Measurements from ENCODE around the gene DGKB.

The DGKB gene

GRCh38 chr7:14817829-14818614 is 84.5 kb downstream of the DGKB start:
- H3K36me3 ChIP-seq (ENCODE audit: control insufficient read depth, insufficient read depth, low read length): no peaks in the 10 kb centered on the region
- no peaks in the 10 kb centered on the region for H3K27me3 ChIP-seq (ENCODE audit: control insufficient read depth, insufficient read depth, low read length)
- no peaks in the 10 kb centered on the region for H3K4me1 ChIP-seq (ENCODE audit: control insufficient read depth, insufficient read depth, low read length)
- no peak overlapping the region for H3K4me3 ChIP-seq (ENCODE audit: low read length)
- no peak overlapping the region for H3K9ac ChIP-seq (ENCODE audit: low read length)
- no peaks in the 10 kb centered on the region for H3K9me3 ChIP-seq (ENCODE audit: control insufficient read depth, low read length)

- no peaks in the 10 kb centered on the region for H3K36me3 ChIP-seq (ENCODE audit: control insufficient read depth, insufficient read depth, low read length)
- H3K4me3 ChIP-seq (ENCODE audit: low read length): no peak overlapping the region
- no peak overlapping the region for H3K9ac ChIP-seq (ENCODE audit: low read length)
- H3K27me3 ChIP-seq (ENCODE audit: control insufficient read depth, insufficient read depth, low read length): no peaks in the 10 kb centered on the region
- no peaks in the 10 kb centered on the region for H3K9me3 ChIP-seq (ENCODE audit: control insufficient read depth, low read length)
- H3K4me1 ChIP-seq (ENCODE audit: control insufficient read depth, insufficient read depth, low read length): no peaks in the 10 kb centered on the region
Measured at GRCh38 chr7:14807507-14807906, 95.0 kb downstream of the DGKB start.

GRCh38 chr7:14806891-14807290 is 95.7 kb downstream of the DGKB start:
- no peaks in the 10 kb centered on the region for H3K9me3 ChIP-seq (ENCODE audit: control insufficient read depth, low read length)
- H3K4me1 ChIP-seq (ENCODE audit: control insufficient read depth, insufficient read depth, low read length): no peaks in the 10 kb centered on the region
- no peaks in the 10 kb centered on the region for H3K36me3 ChIP-seq (ENCODE audit: control insufficient read depth, insufficient read depth, low read length)
- no peak overlapping the region for H3K4me3 ChIP-seq (ENCODE audit: low read length)
- no peaks in the 10 kb centered on the region for H3K27me3 ChIP-seq (ENCODE audit: control insufficient read depth, insufficient read depth, low read length)
- H3K9ac ChIP-seq (ENCODE audit: low read length): no peak overlapping the region

- Histone ChIP-seq H3K9me3 (ENCODE audit: control insufficient read depth, low read length) (no peaks in the 10 kb centered on the region), H3K9ac (ENCODE audit: low read length) (no peak overlapping the region), H3K4me1 (ENCODE audit: control insufficient read depth, insufficient read depth, low read length) (no peaks in the 10 kb centered on the region), H3K4me3 (ENCODE audit: low read length) (no peak overlapping the region), H3K36me3 (ENCODE audit: control insufficient read depth, insufficient read depth, low read length) (no peaks in the 10 kb centered on the region), H3K27me3 (ENCODE audit: control insufficient read depth, insufficient read depth, low read length) (no peaks in the 10 kb centered on the region)
Measured at GRCh38 chr7:14805105-14805719, 97.3 kb downstream of the DGKB start.

GRCh38 chr7:14800664-14801063 is 101.9 kb downstream of the DGKB start:
- no peaks in the 10 kb centered on the region for H3K36me3 ChIP-seq (ENCODE audit: control insufficient read depth, insufficient read depth, low read length)
- no peaks in the 10 kb centered on the region for H3K27me3 ChIP-seq (ENCODE audit: control insufficient read depth, insufficient read depth, low read length)
- no peak overlapping the region for H3K4me3 ChIP-seq (ENCODE audit: low read length)
- H3K4me1 ChIP-seq (ENCODE audit: control insufficient read depth, insufficient read depth, low read length): no peaks in the 10 kb centered on the region
- no peak overlapping the region for H3K9ac ChIP-seq (ENCODE audit: low read length)
- no peaks in the 10 kb centered on the region for H3K9me3 ChIP-seq (ENCODE audit: control insufficient read depth, low read length)

- no peak overlapping the region for H3K9ac ChIP-seq (ENCODE audit: low read length)
- H3K4me3 ChIP-seq (ENCODE audit: low read length): no peak overlapping the region
- H3K9me3 ChIP-seq (ENCODE audit: control insufficient read depth, low read length): no peaks in the 10 kb centered on the region
- no peaks in the 10 kb centered on the region for H3K4me1 ChIP-seq (ENCODE audit: control insufficient read depth, insufficient read depth, low read length)
- no peaks in the 10 kb centered on the region for H3K36me3 ChIP-seq (ENCODE audit: control insufficient read depth, insufficient read depth, low read length)
- H3K27me3 ChIP-seq (ENCODE audit: control insufficient read depth, insufficient read depth, low read length): no peaks in the 10 kb centered on the region
Measured at GRCh38 chr7:14793151-14793550, 109.4 kb downstream of the DGKB start.

- Histone ChIP-seq H3K9me3 (ENCODE audit: control insufficient read depth, low read length) (no peaks in the 10 kb centered on the region), H3K4me1 (ENCODE audit: control insufficient read depth, insufficient read depth, low read length) (no peaks in the 10 kb centered on the region), H3K4me3 (ENCODE audit: low read length) (no peak overlapping the region), H3K9ac (ENCODE audit: low read length) (no peak overlapping the region), H3K27me3 (ENCODE audit: control insufficient read depth, insufficient read depth, low read length) (no peaks in the 10 kb centered on the region), H3K36me3 (ENCODE audit: control insufficient read depth, insufficient read depth, low read length) (no peaks in the 10 kb centered on the region)
Measured at GRCh38 chr7:14787551-14787950, 115.0 kb downstream of the DGKB start.

- H3K36me3 ChIP-seq (ENCODE audit: control insufficient read depth, insufficient read depth, low read length): no peaks in the 10 kb centered on the region
- no peak overlapping the region for H3K4me3 ChIP-seq (ENCODE audit: low read length)
- no peaks in the 10 kb centered on the region for H3K27me3 ChIP-seq (ENCODE audit: control insufficient read depth, insufficient read depth, low read length)
- no peak overlapping the region for H3K9ac ChIP-seq (ENCODE audit: low read length)
- no peaks in the 10 kb centered on the region for H3K4me1 ChIP-seq (ENCODE audit: control insufficient read depth, insufficient read depth, low read length)
- H3K9me3 ChIP-seq (ENCODE audit: control insufficient read depth, low read length): no peaks in the 10 kb centered on the region
Measured at GRCh38 chr7:14786314-14786895, 116.1 kb downstream of the DGKB start.

GRCh38 chr7:14777806-14778205 is 124.7 kb downstream of the DGKB start:
- Histone ChIP-seq H3K4me3 (ENCODE audit: low read length) (no peak overlapping the region), H3K27me3 (ENCODE audit: control insufficient read depth, insufficient read depth, low read length) (no peaks in the 10 kb centered on the region), H3K9me3 (ENCODE audit: control insufficient read depth, low read length) (no peaks in the 10 kb centered on the region), H3K9ac (ENCODE audit: low read length) (no peak overlapping the region), H3K36me3 (ENCODE audit: control insufficient read depth, insufficient read depth, low read length) (no peaks in the 10 kb centered on the region), H3K4me1 (ENCODE audit: control insufficient read depth, insufficient read depth, low read length) (no peaks in the 10 kb centered on the region)

- Histone ChIP-seq H3K9me3 (ENCODE audit: control insufficient read depth, low read length) (no peaks in the 10 kb centered on the region), H3K27me3 (ENCODE audit: control insufficient read depth, insufficient read depth, low read length) (no peaks in the 10 kb centered on the region), H3K36me3 (ENCODE audit: control insufficient read depth, insufficient read depth, low read length) (no peaks in the 10 kb centered on the region), H3K4me1 (ENCODE audit: control insufficient read depth, insufficient read depth, low read length) (no peaks in the 10 kb centered on the region), H3K4me3 (ENCODE audit: low read length) (no peak overlapping the region), H3K9ac (ENCODE audit: low read length) (no peak overlapping the region)
Measured at GRCh38 chr7:14776266-14776665, 126.3 kb downstream of the DGKB start.

- H3K36me3 ChIP-seq (ENCODE audit: control insufficient read depth, insufficient read depth, low read length): no peaks in the 10 kb centered on the region
- no peaks in the 10 kb centered on the region for H3K9me3 ChIP-seq (ENCODE audit: control insufficient read depth, low read length)
- H3K4me3 ChIP-seq (ENCODE audit: low read length): no peak overlapping the region
- H3K9ac ChIP-seq (ENCODE audit: low read length): no peak overlapping the region
- H3K27me3 ChIP-seq (ENCODE audit: control insufficient read depth, insufficient read depth, low read length): no peaks in the 10 kb centered on the region
- no peaks in the 10 kb centered on the region for H3K4me1 ChIP-seq (ENCODE audit: control insufficient read depth, insufficient read depth, low read length)
Measured at GRCh38 chr7:14773729-14774271, 128.8 kb downstream of the DGKB start.

GRCh38 chr7:14770614-14771013 is 131.9 kb downstream of the DGKB start:
- H3K27me3 ChIP-seq (ENCODE audit: control insufficient read depth, insufficient read depth, low read length): no peaks in the 10 kb centered on the region
- H3K4me3 ChIP-seq (ENCODE audit: low read length): no peak overlapping the region
- H3K9me3 ChIP-seq (ENCODE audit: control insufficient read depth, low read length): no peaks in the 10 kb centered on the region
- no peaks in the 10 kb centered on the region for H3K4me1 ChIP-seq (ENCODE audit: control insufficient read depth, insufficient read depth, low read length)
- H3K9ac ChIP-seq (ENCODE audit: low read length): no peak overlapping the region
- no peaks in the 10 kb centered on the region for H3K36me3 ChIP-seq (ENCODE audit: control insufficient read depth, insufficient read depth, low read length)
